ENCODE data around the gene EFNA4. TPM values are rescaled to one million over a fixed set of nuclear protein-coding genes. Genes with fewer than 3 reads are reported as not detected.
A peak's percentile ranks its signal among the peaks of the same experiment; 100 is the strongest.

The EFNA4 gene
- total and polyA plus RNA-seq, 2 of the 4 experiments (the other 2 are of a cell fraction): 3.8 to 11.8 TPM

DNA sequence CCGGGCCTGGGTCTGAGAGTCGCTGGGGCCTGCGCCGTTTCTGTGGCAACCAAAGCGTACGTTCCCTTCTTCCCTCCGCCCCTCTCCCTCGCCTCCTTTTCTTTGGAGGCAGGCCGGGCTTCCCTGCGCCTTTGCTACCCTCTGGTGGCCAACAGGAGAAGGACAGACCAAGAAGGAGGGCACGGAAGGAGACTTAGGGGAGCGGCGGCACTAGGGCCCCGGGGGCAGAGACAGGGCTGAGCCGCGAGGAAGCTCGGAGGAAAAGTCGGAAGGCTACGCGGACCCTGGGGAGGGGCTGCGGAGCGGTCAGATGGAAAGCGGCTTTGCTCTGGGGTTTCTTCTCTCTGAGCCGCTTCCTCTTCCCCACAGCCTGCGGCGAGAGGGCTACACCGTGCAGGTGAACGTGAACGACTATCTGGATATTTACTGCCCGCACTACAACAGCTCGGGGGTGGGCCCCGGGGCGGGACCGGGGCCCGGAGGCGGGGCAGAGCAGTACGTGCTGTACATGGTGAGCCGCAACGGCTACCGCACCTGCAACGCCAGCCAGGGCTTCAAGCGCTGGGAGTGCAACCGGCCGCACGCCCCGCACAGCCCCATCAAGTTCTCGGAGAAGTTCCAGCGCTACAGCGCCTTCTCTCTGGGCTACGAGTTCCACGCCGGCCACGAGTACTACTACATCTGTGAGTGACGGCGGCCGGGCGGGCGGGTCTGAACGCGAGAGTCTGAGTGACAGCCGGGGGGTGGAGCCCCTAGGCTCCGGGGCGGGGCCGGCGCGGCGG lies 21.4 kb downstream of the EFNA4 start:
- in situ Hi-C loops (cut with MboI; ENCODE audit: low sequenced_read_pairs) (no loop called here), intact Hi-C loops (cut with micrococcal nuclease) (loop anchor here (1.0 to 10.0 kb wide), 4 partner anchors 22 to 610 kb away; partner anchors contain the start of genes EFNA4 and PYGO2), dilution Hi-C loops (cut with HindIII; ENCODE audit: low sequenced_read_pairs, unreplicated experiment) (no loop called here)
- peak; percentile 91 for DNase-seq
- peak overlapping the region; percentile 35; the same call in 1 of the 2 replicates for H3K18ac ChIP-seq (ENCODE audit: low read depth, low read length)
- no peaks in the 10 kb centered on the region; a peak in 1 of 4 replicates for H3K79me1 ChIP-seq (ENCODE audit: low read depth in 1 of 2, low read length in 2 of 2)
- H3K4me2 ChIP-seq (ENCODE audit: low read depth, low read length): peak overlapping the region; percentile 79
- H3K56ac ChIP-seq (ENCODE audit: extremely low read depth, insufficient read depth, low read length): no peak overlapping the region
- H3K4me1 ChIP-seq (ENCODE audit: control insufficient read depth, insufficient read depth, low read length): peaks cover 5% of the 10 kb centered on the region; the same call in 1 of the 2 replicates
- no peak overlapping the region for H2AK5ac ChIP-seq (ENCODE audit: low read depth, low read length)
- no peak overlapping the region for H2BK120ac ChIP-seq (ENCODE audit: low read depth, low read length)
- H2AFZ ChIP-seq (replicated peaks; ENCODE audit: low read length, poor library complexity): peak overlapping the region; percentile 99
- no peak overlapping the region for H3K23ac ChIP-seq (ENCODE audit: low read depth, low read length)
- H3K4ac ChIP-seq (ENCODE audit: low read depth, low read length): no peak overlapping the region; the same call in 1 of the 2 replicates
- ChIA-PET POLR2A (ENCODE audit: unreplicated experiment) (no interaction called here), CTCF (interaction anchor here (0.5 to 1.7 kb wide), 20 partner anchors 15 to 856 kb away, joined by 3 to 9 read pairs (median 4); partner anchors contain the start of genes ADAM15, KRTCAP2, PMVK and PYGO2)
- TF ChIP-seq MXI1 (IDR thresholded peaks at IDR 0.05; ENCODE audit: borderline replicate concordance, low read depth, low read length) (peak; percentile 80), CHD1 (IDR thresholded peaks at IDR 0.05; ENCODE audit: low read depth, low read length) (no peak), MAZ (IDR thresholded peaks at IDR 0.05; ENCODE audit: borderline replicate concordance, low read depth, low read length) (peak; percentile 95), SMC3 (IDR thresholded peaks at IDR 0.05; ENCODE audit: low read depth, low read length) (peak; percentile 92), MAFK (IDR thresholded peaks at IDR 0.05; ENCODE audit: low read depth, low read length) (no peak), RAD21 (IDR thresholded peaks at IDR 0.05; ENCODE audit: low read length) (peak; percentile 97), RCOR1 (IDR thresholded peaks at IDR 0.05; ENCODE audit: insufficient replicate concordance, low read length) (peak; percentile 68)
- TF ChIP-seq, protein P1, sequence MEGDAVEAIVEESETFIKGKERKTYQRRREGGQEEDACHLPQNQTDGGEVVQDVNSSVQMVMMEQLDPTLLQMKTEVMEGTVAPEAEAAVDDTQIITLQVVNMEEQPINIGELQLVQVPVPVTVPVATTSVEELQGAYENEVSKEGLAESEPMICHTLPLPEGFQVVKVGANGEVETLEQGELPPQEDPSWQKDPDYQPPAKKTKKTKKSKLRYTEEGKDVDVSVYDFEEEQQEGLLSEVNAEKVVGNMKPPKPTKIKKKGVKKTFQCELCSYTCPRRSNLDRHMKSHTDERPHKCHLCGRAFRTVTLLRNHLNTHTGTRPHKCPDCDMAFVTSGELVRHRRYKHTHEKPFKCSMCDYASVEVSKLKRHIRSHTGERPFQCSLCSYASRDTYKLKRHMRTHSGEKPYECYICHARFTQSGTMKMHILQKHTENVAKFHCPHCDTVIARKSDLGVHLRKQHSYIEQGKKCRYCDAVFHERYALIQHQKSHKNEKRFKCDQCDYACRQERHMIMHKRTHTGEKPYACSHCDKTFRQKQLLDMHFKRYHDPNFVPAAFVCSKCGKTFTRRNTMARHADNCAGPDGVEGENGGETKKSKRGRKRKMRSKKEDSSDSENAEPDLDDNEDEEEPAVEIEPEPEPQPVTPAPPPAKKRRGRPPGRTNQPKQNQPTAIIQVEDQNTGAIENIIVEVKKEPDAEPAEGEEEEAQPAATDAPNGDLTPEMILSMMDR (conservative IDR thresholded peaks at IDR 0.05; ENCODE audit: low read depth, low read length): peak; percentile 99
- peak; percentile 87 for ATAC-seq (ENCODE audit: low read depth)
- no peak overlapping the region; the same call in 1 of the 2 replicates for H4K5ac ChIP-seq (ENCODE audit: low read depth, low read length)
- H2BK20ac ChIP-seq (ENCODE audit: low read depth, low read length): no peak overlapping the region
- H2BK15ac ChIP-seq (ENCODE audit: low read depth, low read length): peak overlapping the region; percentile 41; the same call in 2 of the 3 replicates
- peak overlapping the region; percentile 60 for H3K27ac ChIP-seq (ENCODE audit: insufficient read depth, low read length)
- H3K9me3 ChIP-seq (ENCODE audit: control insufficient read depth, insufficient read depth, low read length): no peaks in the 10 kb centered on the region
- 1% methylated on average over 43 of the region's 67 CpGs; no CpG with 5 or more reads in 1 of the 2 experiments for WGBS, 2 experiments (ENCODE audit: extremely low coverage in 2 of 2, insufficient read length in 1 of 2)
- peak overlapping the region; percentile 64 for H3K9ac ChIP-seq (ENCODE audit: low read depth, low read length)
- H4K8ac ChIP-seq (ENCODE audit: low read depth in 2 of 2, low read length in 2 of 2): peak overlapping the region; percentile 36 to 61; a peak in 2 of 4 replicates
- H3K36me3 ChIP-seq (ENCODE audit: control insufficient read depth, insufficient read depth, low read length): no peaks in the 10 kb centered on the region
- peak overlapping the region; percentile 76 for H3K4me3 ChIP-seq (ENCODE audit: insufficient read depth, low read depth, low read length)
- H4K20me1 ChIP-seq (ENCODE audit: insufficient read depth, low read length): peaks cover 6% of the 10 kb centered on the region
- peak overlapping the region; percentile 40 for H2BK5ac ChIP-seq (ENCODE audit: low read depth, low read length, poor library complexity, severe bottlenecking)
- BruUV-seq (replicated peaks): no TSS peak
- no peak overlapping the region for H3K14ac ChIP-seq (replicated peaks; ENCODE audit: low read depth, low read length)
- peak overlapping the region; percentile 2 for H2AK9ac ChIP-seq (replicated peaks; ENCODE audit: low read depth, low read length, poor library complexity)
- peak overlapping the region; percentile 45; the same call in 1 of the 2 replicates for H4K91ac ChIP-seq (ENCODE audit: insufficient read depth, low read depth, low read length)
- H3K9me1 ChIP-seq (ENCODE audit: insufficient read depth, low read length): peaks cover 5% of the 10 kb centered on the region
- H3K27me3 ChIP-seq (ENCODE audit: control insufficient read depth, insufficient read depth, low read length): peaks cover 43% of the 10 kb centered on the region
